BLaER1 (cell line): ENCODE measurements around the gene SMIM5.

ENCODE experiments used
- H3K27ac ChIP-seq: shearing (Covaris generic); formaldehyde crosslinking; 2 replicates; pipeline ENCODE4 v1.8.1; 2022
- H3K27me3 ChIP-seq: shearing (Covaris generic); formaldehyde crosslinking; 2 replicates; pipeline ENCODE4 v1.8.1; 2022
- H3K36me3 ChIP-seq: shearing (Covaris generic); formaldehyde crosslinking; 2 replicates; pipeline ENCODE4 v1.8.1; 2022
- H3K4me1 ChIP-seq: shearing (Covaris generic); formaldehyde crosslinking; 2 replicates; pipeline ENCODE4 v1.8.1; 2022
- H3K4me2 ChIP-seq: shearing (Covaris generic); formaldehyde crosslinking; 2 replicates; pipeline ENCODE4 v1.8.1; 2022
- H3K4me3 ChIP-seq: shearing (Covaris generic); formaldehyde crosslinking; 2 replicates; pipeline ENCODE4 v1.8.1; 2022
- H3K9ac ChIP-seq: shearing (Covaris generic); formaldehyde crosslinking; 2 replicates; pipeline ENCODE4 v1.8.1; 2022
- H3K9me3 ChIP-seq: shearing (Covaris generic); formaldehyde crosslinking; 2 replicates; pipeline ENCODE4 v1.8.1; 2022
- H4K20me1 ChIP-seq: shearing (Covaris generic); formaldehyde crosslinking; 2 replicates; pipeline ENCODE4 v1.8.1; 2022
- Cebpa-rat ChIP-seq: shearing (Covaris generic); IDR thresholded peaks from 2 replicates; pipeline ENCODE4 v1.8.1; 2022

The SMIM5 gene

GRCh38 chr17:75645889-75646637 is 12.8 kb downstream of the SMIM5 start:
- TF ChIP-seq Cebpa-rat: no peak
- Histone ChIP-seq H3K27me3 (no peaks in the 10 kb centered on the region), H3K9me3 (no peaks in the 10 kb centered on the region), H3K4me2 (peak overlapping the region; percentile 62), H4K20me1 (no peaks in the 10 kb centered on the region), H3K4me3 (no peak overlapping the region), H3K9ac (peak overlapping the region; percentile 48; the same call in 1 of the 2 replicates), H3K27ac (peak overlapping the region; percentile 82), H3K36me3 (peaks cover 67% of the 10 kb centered on the region), H3K4me1 (peaks cover 23% of the 10 kb centered on the region)

- no peaks in the 10 kb centered on the region for H4K20me1 ChIP-seq
- peak overlapping the region; percentile 82 for H3K27ac ChIP-seq
- H3K9ac ChIP-seq: no peak overlapping the region; the same call in 1 of the 2 replicates
- H3K9me3 ChIP-seq: no peaks in the 10 kb centered on the region
- H3K36me3 ChIP-seq: peaks cover 71% of the 10 kb centered on the region
- H3K27me3 ChIP-seq: no peaks in the 10 kb centered on the region
- peak overlapping the region; percentile 62 for H3K4me2 ChIP-seq
- no peak for TF ChIP-seq Cebpa-rat
- H3K4me1 ChIP-seq: peaks cover 20% of the 10 kb centered on the region
- H3K4me3 ChIP-seq: no peak overlapping the region
Measured at GRCh38 chr17:75646638-75646992, 13.4 kb downstream of the SMIM5 start.

- H3K36me3 ChIP-seq: peaks cover 74% of the 10 kb centered on the region
- no peaks in the 10 kb centered on the region for H3K9me3 ChIP-seq
- H3K4me2 ChIP-seq: no peak overlapping the region
- no peak for TF ChIP-seq Cebpa-rat
- no peak overlapping the region for H3K9ac ChIP-seq
- H4K20me1 ChIP-seq: no peaks in the 10 kb centered on the region
- H3K4me3 ChIP-seq: no peak overlapping the region
- H3K27me3 ChIP-seq: no peaks in the 10 kb centered on the region
- 0 out of 2 replicates have a peak overlapping the region, but pooled peaks have one; percentile 8 for H3K27ac ChIP-seq
- peaks cover 20% of the 10 kb centered on the region for H3K4me1 ChIP-seq
Measured at GRCh38 chr17:75647061-75647460, 13.8 kb downstream of the SMIM5 start.

- Histone ChIP-seq H3K9me3 (no peaks in the 10 kb centered on the region), H3K9ac (no peak overlapping the region), H3K4me2 (no peak overlapping the region), H3K36me3 (peaks cover 77% of the 10 kb centered on the region), H3K27me3 (no peaks in the 10 kb centered on the region), H3K4me3 (no peak overlapping the region), H4K20me1 (no peaks in the 10 kb centered on the region), H3K4me1 (peaks cover 24% of the 10 kb centered on the region), H3K27ac (no peak overlapping the region)
- TF ChIP-seq Cebpa-rat: no peak
Measured at GRCh38 chr17:75647921-75648320, 14.7 kb downstream of the SMIM5 start.

GRCh38 chr17:75649687-75650086 is 16.5 kb downstream of the SMIM5 start:
- no peak for TF ChIP-seq Cebpa-rat
- Histone ChIP-seq H3K4me3 (no peak overlapping the region), H3K4me1 (peaks cover 28% of the 10 kb centered on the region), H3K4me2 (no peak overlapping the region), H3K36me3 (peaks cover 73% of the 10 kb centered on the region), H3K27ac (no peak overlapping the region), H3K27me3 (no peaks in the 10 kb centered on the region), H3K9ac (no peak overlapping the region), H3K9me3 (no peaks in the 10 kb centered on the region), H4K20me1 (no peaks in the 10 kb centered on the region)

GRCh38 chr17:75650874-75651273 is 17.6 kb downstream of the SMIM5 start:
- TF ChIP-seq Cebpa-rat: no peak
- Histone ChIP-seq H3K36me3 (peaks cover 80% of the 10 kb centered on the region), H3K4me3 (no peak overlapping the region)

GRCh38 chr17:75652341-75652740 is 19.1 kb downstream of the SMIM5 start:
- no peak overlapping the region for H3K9ac ChIP-seq
- H3K27me3 ChIP-seq: no peaks in the 10 kb centered on the region
- H4K20me1 ChIP-seq: no peaks in the 10 kb centered on the region
- no peak overlapping the region for H3K4me3 ChIP-seq
- peaks cover 80% of the 10 kb centered on the region for H3K36me3 ChIP-seq
- H3K4me2 ChIP-seq: no peak overlapping the region
- H3K9me3 ChIP-seq: no peaks in the 10 kb centered on the region
- no peak overlapping the region for H3K27ac ChIP-seq
- TF ChIP-seq Cebpa-rat: no peak
- H3K4me1 ChIP-seq: peaks cover 8% of the 10 kb centered on the region; the same call in 1 of the 2 replicates

More at GRCh38 chr17:75650874-75651273, 17.6 kb downstream of the SMIM5 start:
- Histone ChIP-seq H3K27me3 (no peaks in the 10 kb centered on the region), H3K27ac (no peak overlapping the region), H3K4me1 (peaks cover 17% of the 10 kb centered on the region), H3K9ac (no peak overlapping the region), H3K4me2 (no peak overlapping the region), H4K20me1 (no peaks in the 10 kb centered on the region), H3K9me3 (no peaks in the 10 kb centered on the region)

- Histone ChIP-seq H3K4me1 (peaks cover 8% of the 10 kb centered on the region; the same call in 1 of the 2 replicates), H4K20me1 (no peaks in the 10 kb centered on the region), H3K36me3 (peaks cover 80% of the 10 kb centered on the region), H3K27ac (no peak overlapping the region), H3K4me3 (no peak overlapping the region), H3K9me3 (no peaks in the 10 kb centered on the region), H3K9ac (no peak overlapping the region), H3K4me2 (no peak overlapping the region), H3K27me3 (no peaks in the 10 kb centered on the region)
- TF ChIP-seq Cebpa-rat: no peak
Measured at GRCh38 chr17:75652934-75653549, 19.8 kb downstream of the SMIM5 start.

- no peak overlapping the region for H3K4me2 ChIP-seq
- H3K9ac ChIP-seq: no peak overlapping the region
- H3K4me1 ChIP-seq: peaks cover 8% of the 10 kb centered on the region; the same call in 1 of the 2 replicates
- H3K4me3 ChIP-seq: no peak overlapping the region
- no peak for TF ChIP-seq Cebpa-rat
- no peaks in the 10 kb centered on the region for H3K27me3 ChIP-seq
- no peaks in the 10 kb centered on the region for H4K20me1 ChIP-seq
- H3K27ac ChIP-seq: no peak overlapping the region
- peaks cover 74% of the 10 kb centered on the region for H3K36me3 ChIP-seq
- H3K9me3 ChIP-seq: no peaks in the 10 kb centered on the region
Measured at GRCh38 chr17:75654176-75654575, 20.9 kb downstream of the SMIM5 start.

- H4K20me1 ChIP-seq: no peaks in the 10 kb centered on the region
- peaks cover 77% of the 10 kb centered on the region for H3K36me3 ChIP-seq
- no peak overlapping the region for H3K4me2 ChIP-seq
- TF ChIP-seq Cebpa-rat: no peak
- H3K27ac ChIP-seq: no peak overlapping the region
- peaks cover under 1% of the 10 kb centered on the region; the same call in 1 of the 2 replicates for H3K4me1 ChIP-seq
- H3K9ac ChIP-seq: no peak overlapping the region
- no peaks in the 10 kb centered on the region; the same call in 1 of the 2 replicates for H3K27me3 ChIP-seq
- no peaks in the 10 kb centered on the region for H3K9me3 ChIP-seq
- H3K4me3 ChIP-seq: no peak overlapping the region
Measured at GRCh38 chr17:75658237-75658636, 25.0 kb downstream of the SMIM5 start.
